Stimulated activated CD8-positive, alpha-beta memory T cell treated with anti-CD3 and anti-CD28 coated beads, Interleukin-7, amount 100 ng/mL, for 24 hours (primary cell): ENCODE results near the gene COG5.

ENCODE experiments used
- DNase-seq: peaks from one replicate; pipeline ENCODE4 v3.0.0-alpha.2; 2020; ENCODE audit warnings: low read depth

COG5 gene

GRCh38 chr7:107394276-107394675 is 169.4 kb downstream of the COG5 start:
- DNase-seq, result no peak

- DNase-seq, result no peak
These were observed 170.9 kb downstream of the COG5 start for GRCh38 chr7:107392830-107393229.

GRCh38 chr7:107390916-107391315 is 172.8 kb downstream of the COG5 start:
- no peak for DNase-seq

- DNase-seq, result no peak
These were observed 175.1 kb downstream of the COG5 start for GRCh38 chr7:107388604-107389003.

GRCh38 chr7:107387573-107388219 is 176.0 kb downstream of the COG5 start:
- DNase-seq, result no peak

GRCh38 chr7:107387128-107387527 is 176.6 kb downstream of the COG5 start:
- DNase-seq, result no peak

GRCh38 chr7:107386548-107387102 is 177.1 kb downstream of the COG5 start:
- DNase-seq, result no peak

GRCh38 chr7:107384025-107384424 is 179.7 kb downstream of the COG5 start:
- no peak for DNase-seq

- DNase-seq, result no peak
These were observed 180.5 kb downstream of the COG5 start for GRCh38 chr7:107383203-107383602.

- no peak for DNase-seq
These were observed 182.3 kb downstream of the COG5 start for GRCh38 chr7:107381453-107381852.

- DNase-seq, result no peak
These were observed 190.4 kb downstream of the COG5 start for GRCh38 chr7:107373354-107373753.

GRCh38 chr7:107372298-107372697 is 191.4 kb downstream of the COG5 start:
- no peak for DNase-seq

GRCh38 chr7:107370816-107371215 is 192.9 kb downstream of the COG5 start:
- no peak for DNase-seq

GRCh38 chr7:107364787-107365186 is 198.9 kb downstream of the COG5 start:
- DNase-seq, result no peak

GRCh38 chr7:107359520-107360316 is 204.0 kb downstream of the COG5 start:
- no peak for DNase-seq

- DNase-seq, result no peak
These were observed 208.1 kb downstream of the COG5 start for GRCh38 chr7:107355616-107356015.

- no peak for DNase-seq
These were observed 209.1 kb downstream of the COG5 start for GRCh38 chr7:107354640-107355039.

GRCh38 chr7:107353701-107354100 is 210.0 kb downstream of the COG5 start:
- DNase-seq, result no peak

- no peak for DNase-seq
These were observed 217.8 kb downstream of the COG5 start for GRCh38 chr7:107345898-107346297.

- DNase-seq, result no peak
These were observed 218.9 kb downstream of the COG5 start for GRCh38 chr7:107344799-107345198.

GRCh38 chr7:107344286-107344685 is 219.4 kb downstream of the COG5 start:
- no peak for DNase-seq

- no peak for DNase-seq
These were observed 225.6 kb downstream of the COG5 start for GRCh38 chr7:107338080-107338479.

- no peak for DNase-seq
These were observed 231.0 kb downstream of the COG5 start for GRCh38 chr7:107332488-107333269.
